GM18951 (cell line): ENCODE results near the gene BEST2.

Source experiments
- POLR2A ChIP-seq: IDR thresholded peaks from 4 replicates; pipeline ENCODE4 v1.6.1; 2011; ENCODE audit warnings: mild to moderate bottlenecking; ENCODE audit not compliant: insufficient read length, insufficient read depth; ENCODE audit errors: extremely low read depth
- in situ Hi-C: fragments of 300-500 bp; cut with MboI; formaldehyde crosslinking; loops from one replicate; pipeline ENCODE4 v1.12.0; 2022; ENCODE audit warnings: low sequenced_read_pairs, mixed read lengths, inconsistent platforms; ENCODE audit not compliant: unreplicated experiment

Gene BEST2

GRCh38 chr19:12745166-12745897 lies 6.3 kb upstream of the BEST2 start:
- TF ChIP-seq POLR2A = no peak
- in situ Hi-C loops = no loop called here

GRCh38 chr19:12748489-12748888 lies 3.1 kb upstream of the BEST2 start:
- TF ChIP-seq POLR2A = no peak
- in situ Hi-C loops = no loop called here

- TF ChIP-seq POLR2A = no peak
- in situ Hi-C loops = no loop called here
These were observed 1.6 kb upstream of the BEST2 start for GRCh38 chr19:12749938-12750521.

- in situ Hi-C loops = no loop called here
- no peak for TF ChIP-seq POLR2A
These were observed 740 bp upstream of the BEST2 start for GRCh38 chr19:12750851-12751250.

- TF ChIP-seq POLR2A = no peak
These were observed 628 bp downstream of the BEST2 start for GRCh38 chr19:12752056-12752781.

GRCh38 chr19:12754465-12755196 lies 3.0 kb downstream of the BEST2 start:
- in situ Hi-C loops = loop anchor here (5.0 kb wide), 1 partner anchor 182 kb away; no protein-coding TSS in a partner anchor

More at GRCh38 chr19:12752056-12752781, 628 bp downstream of the BEST2 start:
- in situ Hi-C loops = no loop called here

GRCh38 chr19:12756150-12756883 lies 4.7 kb downstream of the BEST2 start:
- in situ Hi-C loops = loop anchor here (5.0 kb wide), 1 partner anchor 184 kb away; no protein-coding TSS in a partner anchor
- TF ChIP-seq POLR2A = no peak

More at GRCh38 chr19:12754465-12755196, 3.0 kb downstream of the BEST2 start:
- no peak for TF ChIP-seq POLR2A

- TF ChIP-seq POLR2A = no peak
- in situ Hi-C loops = loop anchor here (5.0 kb wide), 1 partner anchor 185 kb away; no protein-coding TSS in a partner anchor
These were observed 6.1 kb downstream of the BEST2 start for GRCh38 chr19:12757544-12758274.

- in situ Hi-C loops = loop anchor here (5.0 kb wide), 1 partner anchor 187 kb away; no protein-coding TSS in a partner anchor
- no peak for TF ChIP-seq POLR2A
These were observed 8.1 kb downstream of the BEST2 start for GRCh38 chr19:12759686-12760085.

- TF ChIP-seq POLR2A = no peak
- in situ Hi-C loops = no loop called here
These were observed 11.5 kb downstream of the BEST2 start for GRCh38 chr19:12763100-12763499.

- no peak for TF ChIP-seq POLR2A
- in situ Hi-C loops = no loop called here
These were observed 13.1 kb downstream of the BEST2 start for GRCh38 chr19:12764698-12765097.
